Heart left ventricle (tissue), 13 donors: ENCODE data around the gene CYP4F3.

Experiments
- CTCF ChIP-seq, 12 donors: fragments of 200-600 bp; sonication (generic) in 4 of 12; IDR thresholded peaks; one replicate each; pipeline versions ENCODE4 v1.5.0 to v1.8.0; 2018 to 2022; ENCODE audit warnings: antibody characterized with exemption in 12 of 12, mild to moderate bottlenecking in 5 of 12
- POLR2A ChIP-seq, 2 donors: fragments of 450-650 bp; IDR thresholded peaks; one replicate each; pipeline ENCODE4 v1.6.1; 2017; ENCODE audit warnings: antibody characterized with exemption in 2 of 2, mild to moderate bottlenecking in 2 of 2, moderate library complexity in 2 of 2
- donor health status: ischemic (EF 13 %, LVEDD 7.1; RV severe dilation, severe dysfunction).
- donor health status: DM: no; HTN: yes; CAD: no.
- donor health status: DM: no; HTN: no; CAD: no.
- donor health status: ischemic (EF 25% LVEDD 6.9; RV normal size, moderate dysfunction).
- donor health status: ischemic (EF 25% LVEDD 5.7; RV mildly dilated, moderate dysfunction).
- donor health status: ischemic (EF 35%, LVEDD 5.7; RV mildly dilated, moderate dysfunction).
- donor health status: nonischemic (EF 11% LVEDD 7.7; RV severe dilation, severe dysfunction).
- donor health status: DM: yes; HTN: yes; CAD: no.
- donor health status: PGD.
- donor health status: ischemic (EF 29% LVEDD 5.4; RV normal size, mild dysfunction).
- donor health status: nonischemic (EF 23%, LVEDD 6.1; RV moderate dilation, normal function).

DNA sequence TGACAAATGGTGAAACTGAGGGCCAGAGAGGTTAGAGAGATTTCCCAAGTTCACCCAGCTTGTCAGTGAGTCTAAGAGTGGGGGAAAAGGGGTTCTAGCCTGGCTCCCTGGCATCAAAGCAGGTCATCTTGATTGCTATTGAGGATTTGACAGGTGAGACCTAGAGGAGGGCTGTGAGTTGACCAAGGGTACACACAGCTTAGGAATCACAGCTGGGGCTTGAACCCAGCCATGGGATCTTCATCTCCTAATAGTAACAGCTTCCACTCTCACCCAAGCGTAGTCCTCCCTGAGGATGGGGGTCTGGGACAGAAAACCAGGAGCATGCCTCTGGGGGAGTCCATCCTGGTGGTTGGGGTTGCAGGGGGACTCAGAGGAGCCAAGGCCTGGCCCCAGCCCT is 18.9 kb upstream of the CYP4F3 start:
- no peak for TF ChIP-seq CTCF (IDR thresholded peaks at IDR 0.05)
- no peak for TF ChIP-seq POLR2A (IDR thresholded peaks at IDR 0.05)
